Heart left ventricle (tissue), 13 donors: ENCODE results near the gene ACOX1.

Experiments
- CTCF ChIP-seq, 12 donors: fragments of 200-600 bp; sonication (generic) in 4 of 12; IDR thresholded peaks; one replicate each; pipeline versions ENCODE4 v1.5.0 to v1.8.0; 2018 to 2022; ENCODE audit warnings: antibody characterized with exemption in 12 of 12, mild to moderate bottlenecking in 5 of 12
- POLR2A ChIP-seq, 2 donors: fragments of 450-650 bp; IDR thresholded peaks; one replicate each; pipeline ENCODE4 v1.6.1; 2017; ENCODE audit warnings: antibody characterized with exemption in 2 of 2, mild to moderate bottlenecking in 2 of 2, moderate library complexity in 2 of 2
- donor health status: ischemic (EF 13 %, LVEDD 7.1; RV severe dilation, severe dysfunction).
- donor health status: DM: no; HTN: yes; CAD: no.
- donor health status: DM: no; HTN: no; CAD: no.
- donor health status: ischemic (EF 25% LVEDD 6.9; RV normal size, moderate dysfunction).
- donor health status: ischemic (EF 25% LVEDD 5.7; RV mildly dilated, moderate dysfunction).
- donor health status: ischemic (EF 35%, LVEDD 5.7; RV mildly dilated, moderate dysfunction).
- donor health status: nonischemic (EF 11% LVEDD 7.7; RV severe dilation, severe dysfunction).
- donor health status: DM: yes; HTN: yes; CAD: no.
- donor health status: PGD.
- donor health status: ischemic (EF 29% LVEDD 5.4; RV normal size, mild dysfunction).
- donor health status: nonischemic (EF 23%, LVEDD 6.1; RV moderate dilation, normal function).

- TF ChIP-seq POLR2A (IDR thresholded peaks at IDR 0.05): no peak
- TF ChIP-seq CTCF (IDR thresholded peaks at IDR 0.05): no peak
Observed at GRCh38 chr17:75898791-75899190, 80.2 kb downstream of the ACOX1 start.
